Endothelial cell of coronary artery (primary cell): Measurements from ENCODE around the gene JPH2. TPM values are rescaled to one million over a fixed set of nuclear protein-coding genes. Genes with fewer than 3 reads are reported as not detected.

Source experiments
- total RNA-seq: library from RNA; depleted of rRNA; stranded (reverse); fragments of >200 nt; gene quantifications from 2 replicates; pipeline ENCODE4 v1.2.3, GENCODE V29; 2014

JPH2 gene
- 0.09 TPM in 1 of 2 replicates, not detected in the other for total RNA-seq

GRCh38 chr20:44187054-44187771 is at the start of gene JPH2:
Gene JPH2, minus strand, starts transcription at chr20:44187188. Its CDS starts 483 bp downstream, at chr20:44186705.

GRCh38 chr20:44210406-44211176 is 23.6 kb upstream of the JPH2 start, which contains the start of gene OSER1:
Gene OSER1, minus strand, starts transcription at chr20:44210771. Its CDS starts 3,814 bp downstream, at chr20:44206957.

Other genes with a start within 250 kb of the JPH2 start
- gene OSER1, start 23.6 kb upstream of the JPH2 start, total RNA-seq = 30.8 and 36.3 TPM in 2 replicates
- not detected in 2 replicates for gene GDAP1L1, start 60.1 kb upstream of the JPH2 start, total RNA-seq
- gene FITM2, start 124.0 kb upstream of the JPH2 start, total RNA-seq = 5.3 and 7.1 TPM in 2 replicates
- gene R3HDML, start 149.9 kb upstream of the JPH2 start, total RNA-seq = not detected in 2 replicates
- gene HNF4A, start 168.5 kb upstream of the JPH2 start, total RNA-seq = not detected in 2 replicates